Tongue (tissue), 2 donors: Measurements from ENCODE around the gene ULK4. TPM values are rescaled to one million over a fixed set of nuclear protein-coding genes. Genes with fewer than 3 reads are reported as not detected.
"Not testable (repeated sequence)": the region's sequence is repeated elsewhere in the genome, so short reads cannot be mapped to it uniquely, and the experiment has no call there.

ENCODE experiments used
- DNase-seq: peaks from one replicate; pipeline ENCODE4 v3.0.0-alpha.2; 2015
- total RNA-seq: library from RNA; depleted of rRNA; stranded (reverse); fragments of >200 nt; gene quantifications from one replicate; pipeline ENCODE4 v1.2.3, GENCODE V29; 2014

ULK4 gene
- total RNA-seq, 1 donor from 2014 or later = 22.2 TPM

DNA sequence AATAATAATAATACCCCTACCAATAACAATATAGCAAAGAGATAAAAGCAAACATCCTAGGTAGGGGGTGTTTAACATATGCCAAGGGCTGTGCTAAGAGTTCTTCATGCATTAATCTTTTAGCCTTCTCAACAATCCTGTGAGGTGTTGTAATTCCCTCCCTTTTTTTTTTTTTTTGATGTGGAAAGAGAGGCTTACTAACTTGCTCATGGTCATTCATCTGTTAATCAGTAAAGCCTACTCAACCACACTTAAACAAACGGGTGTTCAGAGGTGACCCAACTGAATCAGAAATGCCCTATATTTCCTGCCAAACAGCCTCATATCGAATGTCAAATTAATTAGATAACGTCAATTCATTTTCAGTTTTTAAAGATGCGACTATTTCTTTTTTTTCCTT is 530.5 kb downstream of the ULK4 start:
- DNase-seq = no peak

DNA sequence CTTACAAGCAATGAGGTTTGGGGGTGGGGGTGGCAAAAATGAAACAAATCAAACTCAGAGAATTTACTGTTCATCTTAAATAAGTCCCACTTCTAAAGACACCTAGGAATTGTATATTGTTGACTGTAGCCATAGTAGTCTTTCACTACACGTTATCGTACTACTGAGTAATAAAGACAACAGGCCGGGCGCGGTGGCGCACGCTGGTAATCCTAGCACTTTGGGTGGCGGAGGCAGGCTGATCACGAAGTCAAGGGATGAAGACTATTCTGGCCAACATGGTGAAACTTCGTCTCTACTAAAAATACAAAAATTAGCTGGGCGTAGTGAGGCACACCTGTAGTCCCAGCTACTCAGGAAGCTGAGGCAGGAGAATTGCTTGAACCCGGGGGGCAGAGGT is 531.0 kb downstream of the ULK4 start:
- no peak for DNase-seq

DNA sequence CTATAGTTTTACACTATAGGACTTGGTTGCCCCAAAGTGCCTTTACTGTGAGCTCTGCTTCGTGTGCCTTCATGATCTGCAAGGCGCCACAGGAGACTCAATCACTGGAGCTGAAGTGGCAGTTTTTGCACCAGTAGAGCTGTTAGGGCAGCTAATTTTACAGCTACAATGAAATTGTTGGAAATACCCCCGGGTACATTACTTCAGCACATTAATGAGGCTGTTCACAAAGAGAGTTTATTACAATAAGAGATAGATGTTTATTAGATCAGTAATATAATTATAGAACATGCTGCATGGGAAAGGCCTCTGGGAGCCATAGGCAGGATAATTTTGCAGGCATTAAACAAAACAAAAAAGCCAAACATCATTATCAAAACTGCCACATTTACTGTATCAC is 531.5 kb downstream of the ULK4 start:
- no peak for DNase-seq

DNA sequence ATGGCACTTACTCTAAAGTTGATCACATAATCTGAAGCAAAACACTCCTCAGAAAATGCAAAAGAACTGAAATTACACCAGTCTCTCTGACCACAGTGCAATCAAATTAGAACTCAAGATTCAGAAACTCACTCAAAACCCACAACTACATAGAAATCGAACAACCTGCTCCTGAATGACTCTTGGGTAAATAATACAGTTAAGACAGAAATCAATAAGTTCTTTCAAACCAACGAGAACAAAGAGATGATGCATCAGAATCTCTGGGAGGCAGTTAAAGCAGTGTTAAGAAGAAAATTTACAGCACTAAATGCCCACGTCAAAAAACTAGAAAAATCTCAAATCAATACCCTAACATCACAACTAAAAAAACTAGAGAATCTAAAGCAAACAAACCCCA is 535.4 kb downstream of the ULK4 start:
- no peak for DNase-seq

- no peak for DNase-seq
These were observed 537.2 kb downstream of the ULK4 start for GRCh38 chr3:41424543-41425300.

DNA sequence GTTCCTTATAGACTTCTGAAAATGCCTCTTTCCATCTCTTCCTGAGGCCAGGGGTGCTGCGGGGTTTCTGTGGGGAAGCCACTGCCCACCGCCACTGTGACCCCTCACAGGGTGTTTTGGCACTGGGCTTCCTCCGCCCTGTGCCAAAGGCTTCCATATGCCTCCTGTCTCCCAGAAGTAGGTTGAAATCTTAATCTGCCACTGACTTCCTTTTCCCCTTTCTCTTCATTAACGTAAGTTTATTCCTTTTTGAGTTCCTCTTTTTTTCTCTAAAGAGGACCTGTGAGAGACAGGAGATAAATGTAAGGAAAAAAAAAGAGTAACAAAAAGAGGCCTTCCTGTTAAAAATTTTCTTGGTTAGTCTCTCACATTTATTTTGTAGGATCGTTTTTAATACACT is 542.1 kb downstream of the ULK4 start:
- no peak for DNase-seq

DNA sequence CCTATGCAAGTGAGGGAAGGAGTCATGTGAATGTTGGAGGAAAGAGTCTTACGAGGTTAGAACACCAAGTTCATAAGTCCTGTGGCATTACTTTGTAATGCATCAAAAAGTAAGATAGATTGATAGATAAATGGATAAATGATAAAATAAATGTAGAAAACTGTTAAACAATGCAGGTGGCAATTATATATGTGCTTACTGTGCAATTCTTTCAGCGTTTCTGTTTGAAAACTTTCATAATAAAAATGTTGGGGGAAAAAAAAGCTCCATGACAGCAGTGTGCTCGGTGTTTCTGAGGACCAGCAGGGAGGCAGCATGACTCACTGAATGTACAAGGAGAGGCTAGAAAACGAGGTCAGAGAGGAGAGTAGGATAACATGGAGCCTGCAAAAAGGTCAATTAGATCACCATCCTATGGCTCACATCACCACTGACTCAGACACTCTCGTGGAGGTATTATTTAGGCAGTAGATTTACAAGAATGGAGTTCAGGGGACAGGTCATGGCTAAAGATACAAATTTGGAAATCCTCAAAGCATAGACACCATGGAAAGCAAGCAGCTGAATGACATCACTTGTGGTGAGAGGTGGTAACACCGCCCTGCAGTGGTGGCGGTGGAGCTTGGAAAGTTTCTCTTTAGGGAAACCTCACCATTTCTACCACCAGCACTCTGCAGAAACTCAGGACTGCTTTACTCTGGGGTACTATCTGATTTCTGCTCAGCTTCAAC is 542.8 kb downstream of the ULK4 start:
- DNase-seq = no peak

DNA sequence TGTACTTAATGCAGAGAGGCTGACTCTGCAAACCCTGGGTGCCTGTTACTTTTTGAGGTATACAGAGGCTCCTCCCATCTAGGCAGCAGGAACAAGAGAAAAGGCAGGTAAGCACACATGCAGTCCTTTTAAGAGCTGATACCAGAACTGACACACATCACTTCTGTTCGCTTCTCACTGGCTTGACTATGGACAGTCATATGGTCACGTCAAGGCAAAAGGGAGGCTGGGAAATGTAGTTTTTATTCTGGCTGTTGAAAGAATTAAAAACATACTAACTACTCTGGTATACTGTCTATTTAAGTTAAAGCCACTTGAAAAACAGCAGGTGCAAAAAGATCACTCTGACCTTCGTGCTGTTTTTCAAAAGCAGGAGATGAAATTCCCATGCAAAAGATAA is 544.3 kb downstream of the ULK4 start:
- DNase-seq = no peak

- no peak for DNase-seq
These were observed 550.8 kb downstream of the ULK4 start for GRCh38 chr3:41411065-41411464.

DNA sequence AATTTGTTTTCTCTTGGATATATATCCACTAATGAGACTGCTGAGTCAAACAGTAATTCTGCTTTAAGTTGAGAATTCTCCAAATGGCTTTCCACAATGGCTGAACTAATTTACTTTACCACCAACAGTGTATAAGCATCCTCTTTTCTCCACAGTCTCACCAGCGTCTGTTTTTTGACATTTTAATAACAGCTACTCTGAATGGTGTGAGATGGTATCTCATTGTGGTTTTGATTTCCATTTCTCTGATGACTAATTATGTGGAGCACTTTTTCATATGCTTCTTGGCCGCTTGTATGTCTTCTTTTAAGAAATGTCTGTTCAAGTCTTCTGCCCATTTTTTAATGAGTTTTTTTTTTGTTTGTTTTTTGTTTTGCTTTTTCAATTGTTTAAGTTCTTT is 556.4 kb downstream of the ULK4 start:
- no peak for DNase-seq

GRCh38 chr3:41404582-41404981 is 557.3 kb downstream of the ULK4 start:
- DNase-seq = no peak

GRCh38 chr3:41394896-41395295 is 567.0 kb downstream of the ULK4 start:
- peak; percentile 4 for DNase-seq

DNA sequence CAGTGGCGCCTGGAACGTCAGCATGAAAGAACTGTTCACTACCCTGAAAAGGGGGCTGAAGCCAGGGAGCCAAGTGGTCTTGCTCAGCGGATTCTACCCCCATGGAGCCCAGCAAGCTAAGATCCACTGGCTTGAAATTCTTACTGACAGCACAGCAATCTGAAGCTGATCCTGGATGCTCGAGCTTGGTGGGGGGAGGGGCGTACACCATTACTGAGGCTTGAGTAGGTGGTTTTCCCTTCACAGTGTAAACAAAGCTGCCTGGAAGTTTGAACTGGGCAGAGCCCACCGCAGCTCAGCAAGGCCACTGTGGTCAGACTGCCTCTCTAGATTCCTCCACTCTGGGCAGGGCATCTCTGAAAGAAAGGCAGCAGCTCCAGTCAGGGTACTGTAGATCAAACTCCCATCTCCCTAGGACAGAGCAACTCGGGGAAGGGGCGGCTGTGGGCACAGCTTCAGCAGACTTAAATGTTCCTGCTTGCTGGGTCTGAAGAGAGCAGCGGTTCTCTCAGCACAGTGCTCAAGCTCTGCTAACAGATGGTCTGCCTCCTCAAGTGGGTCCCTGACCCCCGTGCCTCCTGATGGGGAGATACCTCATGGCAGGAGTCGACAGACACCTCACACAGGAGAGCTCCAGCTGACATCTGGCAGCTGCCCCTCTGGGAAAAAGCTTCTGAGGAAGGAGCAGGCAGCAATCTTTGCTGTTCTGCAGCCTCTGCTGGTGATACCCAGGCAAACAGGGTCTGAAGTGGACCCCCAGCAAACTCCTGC is 591.0 kb downstream of the ULK4 start:
- DNase-seq = not testable (repeated sequence)

DNA sequence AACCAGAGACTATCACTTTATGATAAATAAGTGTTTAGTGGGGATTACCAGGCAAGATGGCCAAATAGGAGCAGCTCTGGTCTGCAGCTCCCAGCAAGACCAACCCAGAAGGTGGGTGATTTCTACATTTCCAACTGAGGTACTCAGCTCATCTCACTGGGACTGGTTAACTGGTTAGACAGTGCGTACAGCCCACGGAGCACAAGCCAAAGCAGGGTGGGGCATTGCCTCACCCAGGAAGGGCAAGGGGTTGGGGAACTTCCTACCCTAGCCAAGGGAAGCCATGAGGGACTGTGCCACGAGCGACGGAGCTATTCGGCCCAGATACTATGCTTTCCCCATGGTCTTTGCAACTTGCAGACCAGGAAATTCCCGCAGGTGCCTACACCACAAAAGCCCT is 591.6 kb downstream of the ULK4 start:
- DNase-seq = no peak

DNA sequence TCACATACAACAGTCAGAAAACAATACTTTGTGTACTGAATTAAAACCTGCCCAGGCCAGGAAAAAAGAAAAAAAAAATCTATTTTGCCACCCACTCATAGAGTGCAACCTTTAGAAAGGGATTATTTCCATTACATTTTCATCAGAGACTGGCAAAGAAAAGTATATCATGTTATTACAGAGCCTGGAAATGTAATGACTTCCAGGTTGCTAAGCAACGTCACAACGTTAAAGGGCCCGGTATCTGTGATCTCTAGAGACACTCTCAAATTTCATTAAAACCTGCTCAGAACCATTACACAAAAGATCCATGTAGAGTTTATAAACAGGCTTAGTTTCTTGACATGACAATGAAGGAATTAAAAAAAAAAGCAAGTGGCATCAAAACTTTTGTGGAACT is 592.1 kb downstream of the ULK4 start:
- DNase-seq = peak; percentile 71

GRCh38 chr3:41365973-41366372 is 595.9 kb downstream of the ULK4 start:
- DNase-seq = no peak

GRCh38 chr3:41364736-41365135 is 597.2 kb downstream of the ULK4 start:
- DNase-seq = no peak

GRCh38 chr3:41363830-41364523 is 597.9 kb downstream of the ULK4 start:
- DNase-seq = peak; percentile 11

- peak; percentile 13 for DNase-seq
These were observed 599.0 kb downstream of the ULK4 start for GRCh38 chr3:41362638-41363559.

DNA sequence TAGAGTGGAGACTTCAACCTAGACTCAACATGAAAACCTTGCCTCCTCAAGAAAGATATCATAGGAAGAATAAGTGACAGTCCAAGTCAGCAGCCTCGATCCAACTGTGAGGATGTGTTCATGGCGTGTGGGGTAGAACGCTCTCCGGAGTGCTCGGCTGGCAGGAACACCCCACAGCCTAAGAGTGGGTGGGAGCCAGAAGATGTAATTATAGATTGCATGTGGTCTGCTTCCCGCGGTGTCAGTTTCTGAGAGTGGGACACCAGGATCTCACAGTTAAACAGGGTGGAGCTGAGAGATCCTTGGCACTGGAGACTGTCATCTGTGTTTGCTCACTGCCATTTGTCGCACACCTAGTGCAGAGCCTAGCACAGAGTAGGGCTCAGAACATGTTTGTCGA is 604.6 kb downstream of the ULK4 start:
- DNase-seq = peak; percentile 20

- DNase-seq = no peak
These were observed 605.1 kb downstream of the ULK4 start for GRCh38 chr3:41356775-41357174.
